Gastroesophageal sphincter (tissue), 4 donors: Measurements from ENCODE around the gene IL3. TPM values are rescaled to one million over a fixed set of nuclear protein-coding genes. Genes with fewer than 3 reads are reported as not detected.

Experiments
- ATAC-seq: fragments of 150-250 bp; one replicate; pipeline ENCODE4 v1.9.1; 2016; ENCODE audit warnings: mild to moderate bottlenecking, moderate library complexity
- H3K27ac ChIP-seq, 4 donors: fragments of 200-600 bp; sonication (generic) in 3 of 4; 1 replicate in 3 of 4; 2 replicates in 1 of 4; pipeline ENCODE4 v1.5.1; 2016 to 2019
- H3K27me3 ChIP-seq: fragments of 200-600 bp; sonication (generic); one replicate; pipeline ENCODE4 v1.5.1; 2019
- H3K36me3 ChIP-seq, 2 donors: fragments of 200-600 bp; sonication (generic); one replicate each; pipeline ENCODE4 v1.5.1; 2019; ENCODE audit warnings: control low read depth in 1 of 2
- H3K4me1 ChIP-seq, 3 donors: fragments of 200-600 bp; sonication (generic); 1 replicate in 2 of 3; 2 replicates in 1 of 3; pipeline ENCODE4 v1.5.1; 2016 to 2019; ENCODE audit warnings: control low read depth in 2 of 3
- H3K4me3 ChIP-seq, 2 donors: fragments of 200-600 bp; sonication (generic); one replicate each; pipeline ENCODE4 v1.5.1; 2019; ENCODE audit warnings: mild to moderate bottlenecking in 1 of 2, moderate library complexity in 1 of 2
- H3K9me3 ChIP-seq, 3 donors: fragments of 200-600 bp; sonication (generic); one replicate each; pipeline ENCODE4 v1.5.1; 2017 to 2019; ENCODE audit warnings: control low read depth in 2 of 3
- CTCF ChIP-seq, 4 experiments: fragments of 200-600 bp in 2 of 4; fragments of 450-650 bp in 2 of 4; sonication (generic) in 1 of 4; IDR thresholded peaks; one replicate each; pipeline ENCODE4 v1.5.1; 2017 to 2019; ENCODE audit warnings: antibody characterized with exemption in 4 of 4, mild to moderate bottlenecking in 2 of 4, moderate library complexity in 2 of 4
- EP300 ChIP-seq: sonication (generic); formaldehyde crosslinking; IDR thresholded peaks from one replicate; pipeline ENCODE4 v1.6.1; 2017; ENCODE audit warnings: antibody characterized with exemption, mild to moderate bottlenecking
- POLR2A ChIP-seq, 2 donors: fragments of 450-650 bp; IDR thresholded peaks; one replicate each; pipeline ENCODE4 v1.6.1; 2017; ENCODE audit warnings: antibody characterized with exemption in 2 of 2, mild to moderate bottlenecking in 2 of 2, moderate library complexity in 1 of 2
- POLR2AphosphoS5 ChIP-seq: sonication (generic); formaldehyde crosslinking; IDR thresholded peaks from one replicate; pipeline ENCODE4 v1.6.1; 2017; ENCODE audit warnings: antibody characterized with exemption
- WGBS, 2 donors: methylation state at CpG; one replicate each; pipeline ENCODE4 v1.1.5; 2018; ENCODE audit warnings: low coverage in 1 of 2; 5-methylcytosine and 5-hydroxymethylcytosine counted together
- total RNA-seq, 4 donors: library from RNA; depleted of rRNA; stranded (reverse); fragments of >200 nt; gene quantifications; one replicate each; pipeline ENCODE4 v1.1.0, GENCODE V29; 2016

Gene IL3
- total RNA-seq, 4 donors from 2014 or later, result not detected

- no peaks in the 10 kb centered on the region for H3K9me3 ChIP-seq
- TF ChIP-seq POLR2AphosphoS5, result no peak
- TF ChIP-seq CTCF (IDR thresholded peaks at IDR 0.05), result no peak
- H3K36me3 ChIP-seq, result no peaks in the 10 kb centered on the region
- H3K27ac ChIP-seq, result no peak overlapping the region
- no peak overlapping the region for H3K4me3 ChIP-seq
- H3K27me3 ChIP-seq, result no peaks in the 10 kb centered on the region
- peaks cover 0 to 15% (median 11%) of the 10 kb centered on the region in 3 donors for H3K4me1 ChIP-seq
- no peak for ATAC-seq
- WGBS, 2 donors, result 80 to 93% methylated on average over 5 to 6 of the region's 6 CpGs
Observed at GRCh38 chr5:132087176-132087575, 26.7 kb downstream of the IL3 start.

GRCh38 chr5:132087661-132088060 is 27.2 kb downstream of the IL3 start:
- no peak for ATAC-seq
- no peaks in the 10 kb centered on the region for H3K27me3 ChIP-seq
- peaks cover 0 to 15% (median 11%) of the 10 kb centered on the region in 3 donors for H3K4me1 ChIP-seq
- no peak overlapping the region for H3K4me3 ChIP-seq
- H3K9me3 ChIP-seq, result no peaks in the 10 kb centered on the region
- WGBS, 2 donors, result no CpG with 5 or more reads among the region's 8 CpGs
- no peak overlapping the region for H3K27ac ChIP-seq
- H3K36me3 ChIP-seq, result no peaks in the 10 kb centered on the region
- TF ChIP-seq CTCF (IDR thresholded peaks at IDR 0.05) (no peak), POLR2AphosphoS5 (no peak), EP300 (no peak), POLR2A (IDR thresholded peaks at IDR 0.05) (no peak)

GRCh38 chr5:132089363-132089762 is 28.9 kb downstream of the IL3 start:
- TF ChIP-seq POLR2A (IDR thresholded peaks at IDR 0.05) (no peak), EP300 (no peak), POLR2AphosphoS5 (no peak), CTCF (IDR thresholded peaks at IDR 0.05) (no peak)
- Histone ChIP-seq H3K4me1 (peaks cover 0 to 15% (median 11%) of the 10 kb centered on the region in 3 donors), H3K27me3 (no peaks in the 10 kb centered on the region), H3K9me3 (no peaks in the 10 kb centered on the region), H3K4me3 (no peak overlapping the region), H3K27ac (no peak overlapping the region), H3K36me3 (no peaks in the 10 kb centered on the region)
- WGBS, 2 donors, result 100% methylated on average over 1 of the region's 1 CpG
- ATAC-seq, result no peak

GRCh38 chr5:132090107-132090506 is 29.7 kb downstream of the IL3 start:
- no peak for TF ChIP-seq EP300
- no peak for TF ChIP-seq POLR2A (IDR thresholded peaks at IDR 0.05)
- no peak overlapping the region for H3K27ac ChIP-seq
- no peak overlapping the region for H3K4me3 ChIP-seq
- no peaks in the 10 kb centered on the region for H3K36me3 ChIP-seq
- no peak for ATAC-seq
- H3K4me1 ChIP-seq, result peaks cover 0 to 15% (median 11%) of the 10 kb centered on the region in 3 donors
- H3K9me3 ChIP-seq, result no peaks in the 10 kb centered on the region
- H3K27me3 ChIP-seq, result no peaks in the 10 kb centered on the region

- ATAC-seq, result no peak
- no peak for TF ChIP-seq POLR2AphosphoS5
- no peak for TF ChIP-seq EP300
- no peak for TF ChIP-seq CTCF (IDR thresholded peaks at IDR 0.05)
- WGBS, 2 donors, result 33 to 73% methylated on average over 1 to 2 of the region's 3 CpGs
- Histone ChIP-seq H3K27ac (no peak overlapping the region), H3K27me3 (no peaks in the 10 kb centered on the region), H3K4me3 (no peak overlapping the region), H3K9me3 (no peaks in the 10 kb centered on the region), H3K4me1 (no peaks in the 10 kb centered on the region), H3K36me3 (no peaks in the 10 kb centered on the region)
Observed at GRCh38 chr5:132093271-132093670, 32.8 kb downstream of the IL3 start.
